ENCODE data around the gene SDCBP2.

The SDCBP2 gene

DNA sequence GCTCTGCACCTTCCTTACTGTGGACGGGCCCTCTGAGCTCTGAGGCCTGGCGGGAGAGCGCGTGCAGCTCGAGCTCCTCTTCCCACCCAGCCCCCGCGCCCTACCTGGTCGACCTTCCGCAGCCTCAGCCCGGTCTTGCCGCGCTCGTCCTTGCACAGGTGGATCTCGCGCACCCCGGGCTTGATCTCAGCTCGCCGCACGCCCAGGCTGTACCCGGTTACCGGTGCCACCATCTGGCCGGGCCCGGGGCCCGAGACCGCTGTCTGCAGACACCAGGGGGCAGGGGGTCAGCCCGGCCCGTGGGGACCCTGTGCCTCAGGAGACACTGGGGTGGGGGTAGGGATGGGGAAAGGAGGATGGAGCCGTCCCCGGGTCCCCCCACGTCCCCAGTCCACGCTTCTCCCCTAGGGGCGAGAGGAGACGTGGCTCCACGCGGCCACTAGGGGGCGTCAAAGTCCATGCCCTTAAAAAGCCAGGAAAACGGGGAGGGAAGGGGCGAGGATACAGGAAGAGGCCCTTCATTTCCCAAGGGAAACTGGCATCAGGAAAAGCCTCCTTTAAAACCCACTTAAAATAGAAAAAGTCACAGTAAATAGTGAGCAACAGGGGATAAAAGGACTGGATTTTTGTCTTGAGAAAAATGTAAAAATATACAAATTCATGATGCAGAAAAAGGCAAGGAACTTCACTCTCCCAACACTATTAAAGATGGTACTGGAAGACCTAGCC lies 15.5 kb downstream of the SDCBP2 start:
- peak; percentile 84 for DNase-seq (ENCODE audit: low spot score)

DNA sequence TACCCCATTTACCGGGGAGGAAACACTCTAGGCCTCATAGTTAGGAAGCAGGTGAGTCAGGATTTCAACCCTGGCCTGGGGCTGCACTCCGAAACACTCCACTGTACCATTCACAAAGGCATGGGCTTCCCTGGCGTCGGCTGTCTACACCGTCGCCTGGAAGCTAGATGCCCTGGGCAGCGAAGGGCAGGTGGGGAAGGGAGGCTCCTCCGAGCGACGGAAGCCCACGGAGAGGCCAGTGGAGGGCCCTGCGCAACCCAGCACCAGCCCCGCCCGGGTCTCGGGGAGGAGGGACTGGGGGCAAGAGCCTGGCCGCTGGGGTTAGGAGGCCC lies 16.1 kb downstream of the SDCBP2 start:
- DNase-seq (ENCODE audit: low spot score) = no peak

DNA sequence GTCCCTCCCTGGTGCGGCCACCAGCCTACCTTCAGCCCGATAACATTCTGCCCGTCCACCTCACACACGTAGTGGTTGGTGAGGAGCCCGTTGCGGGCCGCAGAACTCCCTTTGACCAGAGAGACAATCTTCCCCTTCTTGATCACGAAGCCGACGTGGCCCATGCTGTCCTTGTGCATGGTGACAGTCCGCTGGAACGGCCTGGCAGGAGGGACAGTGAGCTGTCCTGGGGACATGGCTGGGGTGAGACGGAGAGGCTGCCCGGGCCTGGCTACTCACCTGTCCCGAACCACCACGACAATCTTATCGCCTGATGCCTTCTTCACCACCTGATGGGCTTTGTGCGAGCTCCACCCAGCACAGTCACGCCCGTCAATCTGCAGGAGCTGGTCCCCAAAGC lies 16.6 kb downstream of the SDCBP2 start:
- no peak for DNase-seq (ENCODE audit: low spot score)

DNA sequence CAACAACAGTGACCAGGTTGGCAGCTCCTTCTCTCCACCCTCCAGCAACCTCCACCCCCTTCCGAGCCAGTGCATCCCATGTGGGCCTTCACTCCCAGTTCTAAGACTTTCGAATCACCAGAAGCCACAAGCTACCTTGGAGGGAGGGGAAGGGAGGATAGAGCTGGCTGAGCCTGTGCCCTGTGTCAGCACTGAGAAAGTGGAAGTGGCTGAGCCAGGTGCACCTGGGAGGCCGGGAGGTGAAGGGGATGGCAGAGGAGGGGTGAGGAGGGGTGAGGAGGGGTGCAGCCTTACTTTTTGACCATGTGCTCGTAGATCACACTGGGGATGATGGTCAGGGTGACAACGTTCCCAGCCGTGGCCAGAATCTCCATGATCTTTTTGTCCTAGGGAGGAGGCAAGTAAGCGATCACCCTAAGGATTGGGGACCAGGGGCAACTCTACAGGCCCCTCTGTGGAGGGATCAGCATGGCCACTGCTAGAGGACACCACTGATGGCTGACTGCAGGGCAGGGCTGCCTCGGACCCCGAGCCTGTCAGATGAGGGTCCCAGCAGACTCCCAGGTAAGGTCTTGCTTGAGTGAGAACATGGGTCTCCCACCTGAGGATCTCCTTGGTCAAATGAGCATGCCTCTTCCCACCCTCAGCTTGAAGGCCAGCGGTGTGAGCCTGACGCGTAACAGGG lies 18.3 kb downstream of the SDCBP2 start:
- DNase-seq (ENCODE audit: low spot score) = no peak

DNA sequence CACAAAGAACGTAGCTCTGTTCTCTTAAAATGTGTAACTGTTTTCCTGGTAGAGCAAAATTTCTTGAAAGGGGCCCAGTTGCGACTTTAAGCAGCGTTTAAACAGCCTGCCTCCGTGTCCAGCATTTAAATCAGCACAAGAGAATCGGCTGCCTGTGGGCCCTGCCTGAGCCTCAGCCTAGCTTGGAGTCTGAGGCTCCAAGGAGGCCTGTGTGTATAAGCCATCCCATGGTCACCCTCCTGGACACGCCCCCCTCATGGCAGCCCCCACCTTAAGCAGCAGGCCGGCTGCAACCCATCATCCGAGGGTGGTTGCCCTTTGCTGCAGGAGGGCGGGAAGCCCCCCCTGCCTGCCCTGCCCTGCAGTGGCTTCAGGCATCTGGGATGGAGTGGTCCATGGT lies 18.9 kb downstream of the SDCBP2 start:
- no peak for DNase-seq (ENCODE audit: low spot score)

DNA sequence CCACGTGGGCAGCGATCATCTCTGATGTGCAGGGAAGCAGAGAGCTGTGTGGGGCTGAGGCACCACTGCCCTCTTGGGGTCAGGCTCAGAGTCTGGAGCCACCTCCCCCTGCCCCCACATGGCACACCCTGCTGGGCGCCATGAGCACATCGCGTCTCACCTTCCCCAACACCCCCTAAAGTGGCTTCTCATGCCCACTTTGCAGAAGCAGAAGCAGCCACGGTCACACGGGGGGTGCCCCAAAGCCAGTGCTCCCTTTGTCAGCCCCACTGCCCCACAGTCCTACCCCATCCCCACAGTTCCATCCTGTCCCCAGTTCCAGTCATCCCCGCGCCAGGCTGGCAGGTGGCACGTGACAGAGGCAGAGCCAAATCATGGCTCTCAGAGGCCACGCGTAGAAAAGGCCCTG lies 19.5 kb downstream of the SDCBP2 start:
- no peak for DNase-seq (ENCODE audit: low spot score)

DNA sequence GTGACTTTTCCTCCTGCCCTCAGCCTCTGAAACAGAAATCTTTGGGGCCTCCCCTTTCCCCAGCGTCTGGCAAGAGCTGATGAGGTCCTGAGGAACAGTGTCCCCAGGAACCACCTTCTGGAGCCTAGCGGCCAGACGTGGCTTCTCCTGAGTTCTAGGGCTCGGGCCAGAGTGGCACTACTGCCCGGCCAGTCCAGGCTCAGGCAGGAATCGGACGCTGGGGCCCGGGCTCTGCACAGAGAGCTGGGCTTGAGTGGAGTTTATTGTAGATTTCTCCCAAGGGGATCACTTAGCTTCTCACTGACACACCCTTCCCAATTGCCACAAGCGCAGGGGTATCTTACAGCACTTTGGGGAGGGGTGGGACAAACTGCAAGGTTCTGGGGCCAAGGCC lies 20.2 kb downstream of the SDCBP2 start:
- DNase-seq (ENCODE audit: low spot score) = no peak

DNA sequence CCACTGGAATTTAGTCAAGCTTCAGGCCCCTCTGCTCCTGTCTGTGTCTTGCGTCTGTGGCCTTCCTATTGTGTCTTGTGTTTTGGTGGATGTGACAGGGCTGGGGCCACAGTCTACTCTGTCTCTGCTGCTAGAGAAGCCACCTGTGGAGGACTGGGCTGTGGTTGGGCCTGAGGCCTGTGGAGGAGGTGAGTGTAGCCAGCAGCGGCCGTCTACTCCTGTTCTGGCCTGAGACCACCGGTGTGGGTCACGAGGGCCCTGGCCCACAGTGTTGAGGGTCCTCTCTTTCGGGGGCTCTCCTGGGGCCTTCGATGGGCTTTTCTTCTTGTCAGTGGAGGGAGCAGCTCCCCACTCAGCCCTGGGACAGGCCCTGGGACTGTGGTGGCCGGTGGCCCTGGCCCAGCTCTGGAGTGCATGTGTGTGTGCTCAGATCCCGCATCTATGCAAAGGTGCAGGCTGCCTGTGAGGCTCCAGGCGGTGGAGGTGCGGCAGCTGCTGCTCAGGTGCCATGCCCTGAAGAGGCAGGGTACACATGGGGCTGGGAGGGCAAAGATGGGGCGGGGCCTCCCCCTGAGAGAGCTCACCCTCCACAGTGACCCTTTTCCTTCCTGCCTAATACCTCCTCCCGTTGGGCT lies 20.8 kb downstream of the SDCBP2 start:
- DNase-seq (ENCODE audit: low spot score) = no peak

DNA sequence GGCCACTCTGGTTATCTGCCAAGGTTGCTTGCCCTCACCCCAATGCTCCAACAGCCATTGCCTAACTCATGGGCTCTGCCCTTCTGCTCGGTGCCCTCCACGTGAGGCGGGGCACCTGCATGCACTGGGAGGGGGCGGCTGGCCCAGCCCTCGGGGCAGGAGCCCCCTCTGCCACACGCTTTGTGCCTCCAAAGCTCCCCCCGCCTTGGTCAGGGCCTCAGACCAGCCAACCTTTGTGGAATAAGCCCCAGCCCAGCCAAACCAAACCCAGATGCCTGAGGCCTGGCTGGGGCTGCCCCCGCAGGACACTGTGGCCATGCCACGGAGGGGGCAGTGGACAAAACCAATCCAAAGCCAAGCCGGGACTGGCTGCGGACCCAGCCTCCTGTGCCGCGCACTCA lies 21.4 kb downstream of the SDCBP2 start:
- DNase-seq (ENCODE audit: low spot score) = no peak

DNA sequence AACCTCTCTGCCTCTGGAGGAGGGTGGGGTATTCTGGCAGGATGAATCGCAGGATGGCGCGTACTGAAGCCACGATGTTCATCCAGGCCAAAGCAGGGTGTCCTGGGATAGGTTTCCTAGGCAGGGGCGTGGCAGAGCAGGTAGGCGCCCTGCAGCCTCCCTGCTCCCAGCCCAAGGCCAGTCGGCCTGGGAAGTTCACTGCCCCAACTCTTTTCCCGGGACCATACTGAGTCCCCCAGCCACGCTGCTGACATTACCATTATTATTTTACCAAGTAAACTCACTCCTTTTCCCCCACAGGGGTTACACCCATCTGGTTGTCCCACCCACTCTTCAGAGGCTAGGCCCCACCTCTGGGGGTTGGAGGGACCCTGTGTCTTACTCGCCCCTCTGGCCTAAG lies 21.8 kb downstream of the SDCBP2 start:
- DNase-seq (ENCODE audit: low spot score) = no peak

DNA sequence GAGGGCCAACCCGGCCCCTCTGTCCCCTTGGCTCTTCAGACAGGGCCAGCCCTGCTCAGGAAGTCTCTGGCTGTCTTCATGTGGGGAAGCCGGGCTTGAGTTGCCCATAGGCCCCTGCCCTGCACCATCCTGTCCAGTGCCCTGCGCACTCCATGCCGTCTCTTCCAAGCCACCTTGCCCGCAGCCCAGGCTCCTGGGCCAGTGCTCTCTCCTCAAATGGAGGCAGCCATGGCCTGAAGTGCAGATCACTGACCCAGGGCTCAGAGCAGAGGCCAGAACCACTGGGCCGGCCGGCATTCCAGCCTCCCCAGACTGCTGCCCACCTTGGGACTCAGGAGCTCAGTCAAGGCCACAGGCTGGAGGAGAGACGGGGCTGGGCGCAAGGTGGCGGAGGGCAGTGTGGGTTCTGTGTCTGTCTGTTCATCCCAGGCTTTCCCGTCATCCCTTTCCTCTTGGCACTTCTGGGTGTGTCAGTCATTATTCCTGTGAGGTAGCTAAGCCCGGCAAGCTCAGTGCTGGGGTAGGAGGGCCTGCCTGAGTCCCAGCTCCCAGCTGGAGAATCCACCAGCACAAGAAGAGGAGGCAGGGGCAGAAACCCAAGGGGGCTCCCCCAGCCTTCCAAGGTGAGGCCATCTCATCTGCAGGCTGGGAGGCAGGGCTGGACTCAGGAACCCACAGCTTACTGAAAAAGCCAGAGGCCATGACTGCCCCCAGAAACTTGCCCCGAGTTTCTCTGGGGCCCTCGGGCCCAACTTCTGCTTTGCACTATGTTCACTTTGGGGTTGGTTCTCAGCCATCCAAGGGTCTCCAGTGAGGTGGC lies 22.4 kb downstream of the SDCBP2 start:
- DNase-seq (ENCODE audit: low spot score) = no peak

DNA sequence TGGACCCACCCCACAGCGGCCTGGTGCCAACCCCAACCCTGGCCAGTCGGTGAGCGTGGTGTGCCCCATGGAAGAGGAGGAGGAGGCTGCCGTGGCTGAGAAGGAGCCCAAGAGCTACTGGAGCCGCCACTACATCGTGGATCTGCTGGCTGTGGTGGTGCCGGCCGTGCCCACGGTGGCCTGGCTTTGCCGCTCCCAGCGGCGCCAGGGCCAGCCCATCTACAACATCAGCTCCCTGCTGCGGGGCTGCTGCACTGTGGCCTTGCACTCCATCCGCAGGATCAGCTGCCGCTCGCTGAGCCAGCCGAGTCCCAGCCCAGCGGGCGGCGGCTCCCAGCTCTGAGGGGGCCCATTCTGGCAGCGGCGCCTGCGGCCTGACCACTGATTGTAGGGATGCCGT lies 23.2 kb downstream of the SDCBP2 start:
- DNase-seq (ENCODE audit: low spot score) = no peak

DNA sequence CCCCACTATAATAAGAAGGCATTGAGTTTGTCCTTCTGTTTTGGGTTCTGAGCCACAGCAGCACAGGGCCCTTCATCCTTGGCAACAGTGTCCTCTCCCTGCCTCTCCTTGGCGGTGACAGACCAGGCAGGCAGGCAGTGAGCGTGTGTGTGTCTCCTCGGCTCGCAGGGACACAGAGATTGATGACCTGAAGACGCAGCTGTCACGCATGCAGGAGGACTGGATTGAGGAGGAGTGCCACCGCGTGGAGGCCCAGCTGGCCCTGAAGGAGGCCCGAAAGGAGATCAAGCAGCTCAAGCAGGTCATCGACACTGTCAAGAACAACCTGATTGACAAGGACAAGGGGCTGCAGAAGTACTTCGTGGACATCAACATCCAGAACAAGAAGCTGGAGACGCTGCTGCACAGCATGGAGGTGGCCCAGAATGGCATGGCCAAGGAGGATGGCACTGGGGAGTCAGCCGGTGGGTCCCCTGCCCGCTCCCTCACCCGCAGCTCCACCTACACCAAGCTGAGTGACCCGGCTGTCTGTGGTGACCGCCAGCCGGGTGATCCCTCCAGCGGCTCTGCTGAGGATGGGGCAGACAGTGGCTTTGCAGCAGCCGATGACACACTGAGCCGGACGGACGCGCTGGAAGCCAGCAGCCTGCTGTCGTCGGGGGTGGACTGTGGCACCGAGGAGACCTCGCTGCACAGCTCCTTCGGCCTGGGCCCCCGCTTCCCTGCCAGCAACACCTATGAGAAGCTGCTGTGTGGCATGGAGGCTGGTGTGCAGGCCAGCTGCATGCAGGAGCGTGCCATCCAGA lies 24.0 kb downstream of the SDCBP2 start:
- DNase-seq (ENCODE audit: low spot score) = no peak

DNA sequence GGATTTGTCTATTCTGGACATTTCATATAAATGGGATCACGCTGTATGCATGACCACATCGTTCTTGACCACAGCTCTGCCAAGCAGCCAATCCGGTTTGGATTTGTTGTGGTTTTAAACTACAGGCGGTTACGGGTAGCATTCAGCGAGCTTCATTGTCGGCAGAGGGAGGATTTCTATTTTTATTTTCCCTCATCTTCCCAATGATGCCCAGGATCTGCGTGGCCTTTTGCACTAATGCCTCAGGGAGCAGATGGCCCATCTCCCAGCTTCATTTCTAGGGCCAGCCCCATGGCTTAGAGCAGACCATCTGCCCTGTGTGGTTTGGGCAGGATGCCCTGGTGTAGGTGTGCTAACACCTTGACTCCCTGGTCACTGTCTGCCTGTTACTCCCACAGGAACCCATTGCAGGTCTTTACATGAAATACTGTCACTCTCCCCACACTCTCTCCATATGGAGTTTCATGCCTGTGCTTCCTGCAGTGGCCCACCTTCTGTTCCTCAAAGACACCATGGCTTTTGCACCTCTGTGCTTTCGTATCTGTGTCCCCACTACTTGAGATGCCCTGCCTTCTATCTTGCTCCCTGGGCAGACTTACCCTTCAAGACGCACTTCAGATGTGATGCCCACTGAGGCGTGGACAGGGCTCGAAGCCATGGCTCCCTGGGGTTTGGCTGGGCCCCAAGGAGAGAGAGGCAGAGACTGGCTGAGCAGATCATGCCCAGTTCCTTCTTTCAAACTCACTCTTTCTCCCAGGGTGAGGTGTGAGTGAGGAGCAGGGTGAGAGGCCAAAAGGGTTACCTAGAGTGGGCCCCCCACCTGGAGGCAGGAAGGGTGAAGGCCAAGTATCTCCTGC lies 26.0 kb downstream of the SDCBP2 start:
- no peak for DNase-seq (ENCODE audit: low spot score)

DNA sequence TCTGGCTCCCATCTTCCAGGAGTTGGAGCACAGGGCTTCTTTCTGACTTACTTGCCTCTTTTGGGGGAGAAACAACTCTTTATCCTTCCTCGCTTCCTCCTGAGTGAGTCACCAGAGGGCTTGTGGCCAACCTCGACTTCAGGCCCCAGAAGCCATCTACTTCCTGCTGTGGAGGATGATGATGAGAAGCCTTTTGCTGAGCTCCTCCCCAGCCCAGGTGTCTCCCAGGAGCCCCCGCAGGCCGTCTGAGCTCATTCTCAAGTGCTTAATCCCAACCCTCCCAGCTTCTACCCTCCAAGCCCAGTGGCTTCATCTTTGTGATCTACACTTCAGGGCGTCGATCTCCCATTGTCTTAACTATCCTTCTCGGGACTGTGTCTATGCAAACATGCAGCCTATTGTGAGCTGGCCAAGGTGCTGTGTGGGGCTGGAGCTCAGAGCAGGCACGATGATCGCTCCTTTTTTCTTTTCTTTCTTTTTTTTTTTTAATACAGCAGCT lies 27.9 kb downstream of the SDCBP2 start:
- DNase-seq (ENCODE audit: low spot score) = no peak

DNA sequence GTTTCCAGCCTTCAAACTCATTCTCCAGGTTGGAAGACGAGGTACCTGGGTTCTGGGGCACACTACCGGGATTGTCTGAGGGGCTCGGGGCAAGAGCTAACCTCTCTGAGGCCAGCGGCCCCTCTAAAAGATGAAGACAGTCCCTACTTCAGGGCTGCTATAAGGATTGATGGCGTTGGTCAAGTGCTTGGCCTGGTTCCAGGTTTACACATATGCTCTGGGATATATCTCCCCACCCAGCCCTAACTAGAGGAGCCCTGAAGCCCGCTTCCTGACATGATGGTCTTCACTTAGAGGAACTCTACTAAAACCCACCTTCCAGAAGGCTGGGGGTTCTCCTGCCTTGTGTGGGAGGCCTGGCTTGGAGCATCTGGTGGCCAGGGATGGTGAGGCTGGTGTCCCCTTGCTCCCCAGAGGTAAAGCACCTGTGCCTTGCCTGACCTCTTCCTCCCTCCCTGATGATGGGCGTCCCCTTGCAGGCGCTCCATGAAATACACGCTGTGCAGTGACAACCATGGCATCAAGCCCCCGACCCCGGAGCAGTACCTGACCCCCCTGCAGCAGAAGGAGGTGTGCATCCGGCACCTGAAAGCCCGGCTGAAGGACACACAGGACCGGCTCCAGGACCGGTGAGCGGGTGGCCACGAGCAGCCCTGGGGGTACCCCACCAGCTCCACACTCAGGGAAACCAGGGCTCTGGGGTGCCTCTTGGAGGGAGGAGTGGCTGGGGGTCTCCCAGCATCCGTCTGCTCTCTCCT lies 28.7 kb downstream of the SDCBP2 start:
- no peak for DNase-seq (ENCODE audit: low spot score)

DNA sequence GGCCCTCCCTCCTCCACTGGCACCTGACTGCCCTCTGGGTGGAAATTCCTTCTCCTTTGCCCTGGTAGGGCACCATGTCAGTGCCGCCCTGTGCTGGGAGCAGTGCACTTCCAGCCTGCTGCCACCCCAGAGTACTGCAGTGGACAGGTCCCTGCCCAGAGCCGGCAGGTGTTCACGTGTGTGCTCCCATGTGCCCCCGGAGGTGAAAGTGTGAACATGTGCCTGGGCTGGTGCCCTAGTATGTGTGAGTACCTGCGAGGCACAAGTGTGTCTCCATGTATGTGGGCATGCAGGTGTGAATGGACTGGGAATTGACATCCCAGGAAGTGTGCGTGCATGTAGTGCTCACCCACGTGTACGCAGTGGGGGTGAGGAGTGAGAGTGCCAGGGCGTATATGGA lies 29.4 kb downstream of the SDCBP2 start:
- DNase-seq (ENCODE audit: low spot score) = no peak

DNA sequence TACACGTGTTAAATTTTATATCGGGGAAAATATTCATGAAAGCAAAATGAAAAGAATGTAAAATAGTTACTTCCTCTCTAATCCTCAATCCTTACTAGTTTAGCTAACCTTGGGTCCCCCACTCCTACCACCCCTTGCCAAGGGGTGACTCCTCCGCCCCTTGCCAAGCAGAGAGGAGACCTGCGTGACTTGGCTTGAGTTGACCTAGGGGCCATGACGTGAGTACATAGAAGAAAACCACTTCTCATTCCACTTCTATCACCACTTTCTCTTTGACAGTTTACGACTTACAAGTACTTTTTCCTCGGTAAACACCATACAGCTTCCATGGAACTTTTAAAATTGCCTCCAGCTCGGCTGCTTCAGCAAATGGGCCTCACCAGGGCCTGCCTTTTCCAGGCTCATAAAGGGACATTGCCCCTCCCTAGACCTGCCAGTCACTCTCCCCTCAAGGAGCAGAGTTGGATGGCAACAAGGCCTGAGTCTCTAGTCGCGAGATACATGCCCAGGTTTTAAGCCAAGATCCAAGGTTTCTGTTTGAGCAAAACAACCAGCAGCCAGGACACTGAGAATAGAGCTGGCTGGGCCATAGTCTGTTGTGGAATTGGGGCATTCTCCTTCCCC lies 29.9 kb downstream of the SDCBP2 start:
- no peak for DNase-seq (ENCODE audit: low spot score)

DNA sequence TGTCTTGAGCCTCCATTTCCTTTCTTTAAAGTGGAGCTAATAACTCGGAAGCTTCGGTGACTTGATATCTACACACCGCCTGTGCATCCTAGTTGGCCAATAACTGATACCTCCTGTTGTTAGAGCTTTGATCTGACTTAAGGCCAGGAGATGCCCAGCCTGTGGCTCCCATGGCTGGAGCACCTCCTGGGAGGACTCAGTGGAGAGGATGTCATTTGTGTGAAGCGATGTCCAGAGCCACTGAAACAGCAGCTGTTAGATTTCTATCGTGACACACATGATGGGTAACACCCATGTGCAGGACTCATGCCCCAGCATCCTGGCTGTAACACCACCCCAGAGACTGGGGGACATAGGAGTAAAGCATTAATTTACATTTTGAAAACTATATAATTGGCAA lies 30.8 kb downstream of the SDCBP2 start:
- no peak for DNase-seq (ENCODE audit: low spot score)

DNA sequence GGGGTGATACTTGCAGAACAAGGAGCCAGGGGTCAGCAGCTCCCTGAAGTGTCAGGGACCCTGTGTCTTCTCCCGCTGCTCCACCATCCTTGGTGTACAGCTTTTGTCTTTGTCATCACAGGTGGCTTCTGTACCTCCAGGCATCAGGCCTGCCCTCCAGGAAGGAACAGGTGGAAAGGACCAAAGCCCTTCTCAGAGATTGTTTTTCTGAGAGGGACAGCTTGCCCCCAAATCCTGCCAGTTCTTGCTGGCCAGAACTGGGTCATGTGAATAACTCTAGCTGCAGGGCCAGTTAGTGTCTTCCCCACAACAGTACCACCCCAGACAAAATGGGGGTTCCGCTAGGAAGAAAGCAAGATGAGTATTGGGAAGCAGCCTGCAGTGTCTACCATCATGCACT lies 31.5 kb downstream of the SDCBP2 start:
- DNase-seq (ENCODE audit: low spot score) = no peak

All from ecto neural progenitor cell (in vitro differentiated cells).